Activated CD4-positive, alpha-beta T cell treated with anti-CD3 and anti-CD28 coated beads, Interleukin-2, amount 50 U/mL, for 4 hours (primary cell): ENCODE measurements around the gene CABP2.
"Not testable (repeated sequence)": the region's sequence is repeated elsewhere in the genome, so short reads cannot be mapped to it uniquely, and the experiment has no call there.

ENCODE experiments used
- DNase-seq, 2 experiments: peaks; one replicate each; pipeline ENCODE4 v3.0.0-alpha.2; 2020

CABP2 gene

DNA sequence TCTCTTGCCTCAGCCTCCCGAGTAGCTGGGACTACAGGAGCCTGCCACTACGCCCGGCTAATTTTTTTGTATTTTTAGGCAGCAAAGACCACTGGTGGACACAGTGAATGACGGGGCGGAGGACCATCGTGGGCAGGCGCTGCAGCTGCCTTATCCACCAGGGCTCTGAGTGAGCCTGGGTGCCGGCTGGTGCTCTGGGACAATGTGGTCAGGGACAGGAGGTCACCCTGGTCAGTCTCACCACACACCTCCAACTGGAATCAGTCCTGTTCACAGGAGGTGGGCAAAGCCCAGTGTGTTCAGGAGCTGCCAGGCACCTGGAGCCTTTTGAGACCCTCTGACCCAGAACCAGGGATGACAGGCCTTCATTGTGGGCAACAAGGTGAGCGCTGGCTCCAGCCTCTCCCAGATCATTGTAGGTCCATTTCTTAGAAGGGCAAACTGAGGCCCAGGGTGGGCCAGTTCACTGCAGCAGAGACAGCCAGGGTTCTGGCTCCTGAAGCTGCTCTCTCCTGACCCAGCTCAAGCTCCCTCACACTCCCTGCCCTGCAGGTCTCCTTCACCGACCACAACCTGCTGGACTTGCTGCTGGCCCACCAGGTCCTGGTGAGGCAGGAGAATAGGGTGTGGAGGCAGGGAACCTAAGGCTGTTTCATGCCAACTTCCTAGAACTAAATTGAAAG is 15.7 kb upstream of the CABP2 start:
- no peak for DNase-seq

DNA sequence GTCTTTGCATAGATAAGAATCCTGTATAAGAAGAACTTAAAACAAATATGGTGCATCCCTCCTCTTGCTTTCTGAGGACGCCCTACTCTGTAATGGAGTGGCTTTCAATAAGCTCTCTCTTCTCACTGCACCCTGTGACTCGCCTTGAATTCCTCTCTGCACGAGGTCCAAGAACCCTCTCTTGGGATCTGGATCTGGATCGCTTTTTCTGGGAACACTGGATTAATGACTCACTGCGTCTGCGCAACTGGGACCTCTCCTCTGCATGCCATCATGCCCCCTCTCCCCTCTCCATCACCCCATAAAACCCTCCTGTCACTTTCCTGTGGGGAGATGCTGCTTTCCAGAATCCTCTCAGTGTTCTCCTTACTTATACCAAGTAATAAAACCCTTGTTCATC is 15.1 kb upstream of the CABP2 start:
- DNase-seq = no peak

- no peak for DNase-seq
These were observed 12.3 kb upstream of the CABP2 start for GRCh38 chr11:67535561-67535960.

DNA sequence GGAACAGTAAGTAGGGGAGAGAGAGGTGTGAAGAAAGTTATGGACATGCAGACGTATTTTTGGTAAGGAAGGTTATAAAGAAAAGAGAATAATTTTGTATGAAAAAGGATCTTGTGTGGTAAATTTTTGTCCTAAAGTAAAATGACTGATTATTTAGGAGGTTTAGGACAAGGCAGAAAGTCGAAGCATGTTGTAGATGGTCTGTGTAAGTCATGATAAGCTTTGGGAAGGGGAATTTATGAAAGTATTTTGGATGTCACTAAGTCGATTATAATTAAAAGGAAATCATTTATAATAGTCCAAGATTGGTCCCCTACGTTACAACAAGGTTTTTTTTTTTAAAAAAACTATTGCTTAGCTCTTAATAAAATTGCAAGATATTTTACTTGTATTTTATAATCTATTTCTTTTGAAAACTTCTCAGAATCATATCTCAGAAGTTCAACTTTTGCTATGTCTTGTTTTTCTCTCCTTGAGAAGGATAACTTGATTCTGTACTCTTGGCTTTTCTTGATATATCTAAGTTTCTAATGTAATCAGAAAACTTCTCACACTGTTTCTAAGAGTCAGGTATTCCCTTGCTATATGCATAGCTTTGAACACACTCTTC is 10.9 kb upstream of the CABP2 start:
- DNase-seq = no peak

- DNase-seq = no peak
These were observed 9.6 kb upstream of the CABP2 start for GRCh38 chr11:67532889-67533288.

GRCh38 chr11:67530282-67530592 is 7.0 kb upstream of the CABP2 start:
- no peak for DNase-seq

DNA sequence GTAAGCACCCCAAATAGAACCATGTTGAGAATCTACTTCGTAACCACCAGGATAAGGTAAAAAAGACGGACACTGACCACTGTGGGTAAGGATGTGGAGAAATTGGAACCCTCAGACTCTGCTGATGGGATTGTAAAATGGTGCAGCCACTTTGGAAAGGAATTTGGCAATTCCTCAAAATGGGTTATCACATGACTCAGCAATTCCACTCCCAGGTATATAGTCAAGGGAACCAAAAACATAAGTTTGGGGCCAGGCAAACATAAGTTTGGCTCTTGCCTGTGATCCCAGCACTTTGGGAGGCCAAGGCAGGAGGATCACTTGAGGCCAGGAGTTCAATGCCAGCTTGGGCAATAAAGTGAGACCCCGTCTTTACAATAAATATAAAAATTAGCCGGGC is 5.1 kb upstream of the CABP2 start:
- DNase-seq = no peak

GRCh38 chr11:67525275-67525976 is 2.2 kb upstream of the CABP2 start:
- no peak for DNase-seq

- no peak for DNase-seq
These were observed 1.2 kb upstream of the CABP2 start for GRCh38 chr11:67524480-67524808.

- no peak for DNase-seq
These were observed 572 bp upstream of the CABP2 start for GRCh38 chr11:67523556-67524479.

DNA sequence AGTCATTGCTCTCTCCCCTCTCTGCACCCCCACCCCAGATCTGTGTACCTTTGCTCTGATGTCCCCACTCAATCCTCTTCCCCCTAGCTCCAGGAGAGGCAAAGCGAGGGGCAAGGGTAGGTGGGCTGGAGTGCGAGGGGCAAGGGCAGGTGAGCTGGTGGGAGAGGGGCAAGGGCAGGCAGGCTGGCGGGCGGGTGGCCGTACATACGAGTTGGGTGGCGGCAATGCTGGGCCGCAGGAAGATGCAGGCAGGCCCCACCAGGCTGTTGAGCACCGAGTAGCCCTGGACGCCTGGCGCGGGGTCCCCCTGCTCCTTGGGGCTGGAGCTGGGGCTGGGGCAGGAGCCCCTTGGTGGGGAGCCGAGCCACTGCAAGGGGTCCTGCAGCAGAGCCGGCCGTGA is 908 bp downstream of the CABP2 start:
- no peak for DNase-seq

DNA sequence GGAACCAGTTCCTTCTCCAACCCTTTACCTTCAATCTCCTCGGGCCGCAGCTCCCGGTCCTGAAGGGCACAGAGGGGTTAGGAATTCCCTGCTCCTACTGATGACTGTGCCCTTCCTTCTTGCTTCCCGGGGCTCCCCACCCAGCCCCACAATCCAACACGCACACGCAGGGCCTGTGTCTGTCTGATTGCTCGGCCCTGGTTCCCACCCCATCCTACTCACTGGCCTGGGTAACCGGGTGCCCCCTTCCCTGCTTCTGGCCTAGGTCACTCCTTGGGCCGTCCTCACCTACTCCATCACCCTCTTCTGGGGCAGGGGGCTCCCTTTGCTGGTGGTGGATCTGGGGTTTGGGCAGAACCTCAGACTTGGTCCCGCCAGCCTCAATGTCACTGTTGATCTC is 1.3 kb downstream of the CABP2 start:
- no peak for DNase-seq

- DNase-seq = no peak
These were observed 2.1 kb downstream of the CABP2 start for GRCh38 chr11:67520856-67521824.

DNA sequence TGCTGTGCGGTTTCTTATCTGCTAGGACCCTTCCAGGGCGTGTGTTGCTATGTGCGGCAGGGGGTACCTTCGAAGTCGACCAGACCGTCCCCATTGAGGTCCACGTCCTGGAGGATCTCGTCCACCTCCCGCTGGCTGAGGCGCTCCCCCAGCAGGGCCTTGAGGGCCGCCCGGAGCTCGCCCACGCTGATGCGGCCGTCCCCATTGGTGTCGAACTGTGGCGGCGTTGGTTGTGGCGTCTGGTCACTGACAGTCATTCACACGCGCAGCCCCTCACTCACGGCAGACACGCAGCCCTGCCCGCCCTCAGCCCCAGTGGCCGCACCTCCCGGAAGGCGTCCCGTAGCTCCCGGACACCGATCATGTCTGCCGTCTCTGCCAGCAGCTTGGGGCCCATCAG is 3.5 kb downstream of the CABP2 start:
- no peak for DNase-seq

GRCh38 chr11:67517784-67518552 is 5.3 kb downstream of the CABP2 start:
- DNase-seq = no peak

- no peak for DNase-seq
These were observed 6.4 kb downstream of the CABP2 start for GRCh38 chr11:67516806-67517205.

GRCh38 chr11:67514116-67514515 is 9.1 kb downstream of the CABP2 start:
- DNase-seq = no peak

DNA sequence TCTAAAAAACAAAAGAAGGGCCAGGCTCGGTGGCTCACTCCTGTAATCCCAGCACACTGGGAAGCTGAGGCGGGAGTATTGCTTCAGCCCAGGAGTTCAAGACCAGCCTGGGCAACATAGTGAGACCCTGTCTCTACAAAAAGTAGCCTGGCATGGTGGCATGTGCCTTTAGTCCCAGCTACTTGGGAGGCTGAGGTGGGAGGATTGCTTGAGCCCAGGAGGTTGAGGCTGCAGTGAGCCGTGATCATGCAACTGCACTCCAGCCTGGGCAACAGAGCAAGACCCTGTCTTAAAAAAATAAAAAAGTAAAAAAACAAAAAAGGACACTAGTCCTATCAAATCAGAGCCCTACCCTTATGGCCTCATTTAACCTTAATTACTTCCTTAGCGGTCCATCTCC is 11.7 kb downstream of the CABP2 start:
- DNase-seq = not testable (repeated sequence)

DNA sequence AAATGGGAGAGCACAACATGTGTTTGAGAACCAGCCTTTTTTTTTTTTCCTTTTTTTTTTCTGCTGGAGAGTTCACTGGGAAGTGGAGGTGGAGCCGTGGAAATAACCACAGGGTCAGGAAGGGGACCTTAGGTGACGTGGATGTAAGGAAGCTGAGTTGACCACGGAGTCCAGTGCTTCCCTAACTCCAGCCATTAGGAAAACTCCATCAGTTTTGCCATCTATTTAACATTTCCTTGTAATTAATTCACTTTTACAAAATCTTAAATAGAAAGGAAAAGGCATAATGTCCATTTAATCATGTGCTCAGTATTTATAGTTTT is 13.3 kb downstream of the CABP2 start:
- DNase-seq = no peak

DNA sequence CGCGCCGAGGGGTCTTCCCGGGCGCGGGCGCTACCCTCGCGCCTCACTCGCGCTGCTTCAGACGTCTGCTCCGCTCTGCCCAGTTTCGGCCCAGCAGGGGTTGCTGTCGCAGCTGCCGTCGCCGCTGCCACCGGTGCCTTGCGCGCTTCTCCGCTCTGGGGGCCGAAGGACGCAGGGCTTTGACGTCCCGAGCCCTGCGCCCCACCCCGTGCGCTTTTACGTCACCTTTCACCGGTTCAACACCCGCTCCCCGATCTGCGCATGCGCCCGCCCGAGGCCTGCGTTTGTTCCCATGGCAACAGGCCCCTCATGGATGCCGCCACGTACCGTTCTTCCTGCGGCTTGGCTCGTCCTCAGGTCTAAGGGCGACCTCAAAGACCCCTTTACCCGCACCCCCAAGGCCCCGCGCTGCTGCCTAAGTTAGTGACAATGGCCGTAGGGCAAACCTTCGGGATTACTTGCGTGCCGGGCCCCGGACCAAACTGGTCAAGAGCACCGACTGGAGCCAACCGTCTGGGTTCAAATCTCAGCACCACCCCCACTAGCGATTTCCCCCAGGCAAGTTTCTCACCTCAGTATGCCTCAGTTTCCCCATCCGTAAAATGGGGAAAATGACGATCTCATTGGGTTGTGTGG is 14.6 kb downstream of the CABP2 start:
- peak; percentile 99 for DNase-seq

GRCh38 chr11:67507864-67508485 is 15.3 kb downstream of the CABP2 start, which contains the start of gene CDK2AP2:
Gene CDK2AP2, minus strand, starts transcription at chr11:67508162. Its CDS starts 80 bp downstream, at chr11:67508082.
- DNase-seq = peak; percentile 93 to 95
